Measurements from ENCODE around the gene ADAM17.

- TF ChIP-seq CTCF (CRISPR knock-in tag; IDR thresholded peaks at IDR 0.05): no peak
- no peak for TF ChIP-seq GFI1 (CRISPR knock-in tag; IDR thresholded peaks at IDR 0.05; ENCODE audit: borderline replicate concordance)
- TF ChIP-seq SMAD3 (CRISPR knock-in tag; IDR thresholded peaks at IDR 0.05): no peak
- TF ChIP-seq ZNF225 (CRISPR knock-in tag; IDR thresholded peaks at IDR 0.05): no peak
- TF ChIP-seq ZZZ3 (CRISPR knock-in tag; IDR thresholded peaks at IDR 0.05; ENCODE audit: borderline replicate concordance): no peak
- no peak for TF ChIP-seq HNRNPH1 (optimal IDR thresholded peaks at IDR 0.05; ENCODE audit: low read depth, low read length)
- no peak for TF ChIP-seq SPEN (CRISPR knock-in tag; IDR thresholded peaks at IDR 0.05; ENCODE audit: low read depth)
- no peak for TF ChIP-seq CREB1 (IDR thresholded peaks at IDR 0.05)
- no peak for TF ChIP-seq CREB1 (CRISPR knock-in tag; IDR thresholded peaks at IDR 0.05)
These were observed 90.5 kb downstream of the ADAM17 start for GRCh38 chr2:9465170-9465569.
